HL-60/S4 treated with phorbol 12-myristate 13-acetate at 8.2 ng/mL for 4 days and 3 days (cell line): ENCODE measurements around the gene LRTM2.

Source experiments
- in situ Hi-C: fragments of 300-500 bp; cut with MboI; formaldehyde crosslinking; loops from 2 replicates; pipeline ENCODE4 v1.15.0; 2022; ENCODE audit warnings: low sequenced_read_pairs

The LRTM2 gene

GRCh38 chr12:1820191-1820895 is at the start of gene LRTM2:
TSS of gene LRTM2 (plus strand) at chr12:1820565. CDS start at chr12:1828149, 7,584 bp downstream.
- in situ Hi-C loops, result no loop called here

- in situ Hi-C loops, result no loop called here
Observed at GRCh38 chr12:1773937-1774655, 46.3 kb upstream of the LRTM2 start.

- in situ Hi-C loops, result no loop called here
Observed at GRCh38 chr12:1776170-1776921, 44.0 kb upstream of the LRTM2 start.

- in situ Hi-C loops, result no loop called here
Observed at GRCh38 chr12:1777798-1778197, 42.6 kb upstream of the LRTM2 start.

- in situ Hi-C loops, result no loop called here
Observed at GRCh38 chr12:1778911-1779310, 41.5 kb upstream of the LRTM2 start.

- in situ Hi-C loops, result no loop called here
Observed at GRCh38 chr12:1779783-1780182, 40.6 kb upstream of the LRTM2 start.

GRCh38 chr12:1781772-1782171 is 38.6 kb upstream of the LRTM2 start:
- in situ Hi-C loops, result no loop called here

- in situ Hi-C loops, result no loop called here
Observed at GRCh38 chr12:1782215-1782614, 38.1 kb upstream of the LRTM2 start.

- in situ Hi-C loops, result no loop called here
Observed at GRCh38 chr12:1787714-1788113, 32.7 kb upstream of the LRTM2 start.

GRCh38 chr12:1790444-1790843 is 29.9 kb upstream of the LRTM2 start:
- in situ Hi-C loops, result loop anchor here (5.0 kb wide), 2 partner anchors 143 to 147 kb away; no protein-coding TSS in a partner anchor

GRCh38 chr12:1791104-1791841 is 29.1 kb upstream of the LRTM2 start:
- in situ Hi-C loops, result loop anchor here (5.0 kb wide), 2 partner anchors 144 to 146 kb away; no protein-coding TSS in a partner anchor

GRCh38 chr12:1792406-1792805 is 28.0 kb upstream of the LRTM2 start:
- in situ Hi-C loops, result loop anchor here (5.0 kb wide), 2 partner anchors 145 kb away; no protein-coding TSS in a partner anchor

GRCh38 chr12:1793426-1794210 is 26.7 kb upstream of the LRTM2 start:
- in situ Hi-C loops, result loop anchor here (5.0 kb wide), 2 partner anchors 144 to 146 kb away; no protein-coding TSS in a partner anchor

GRCh38 chr12:1794440-1795090 is 25.8 kb upstream of the LRTM2 start:
- in situ Hi-C loops, result loop anchor here (5.0 kb wide), 2 partner anchors 143 to 147 kb away; no protein-coding TSS in a partner anchor

GRCh38 chr12:1795221-1795784 is 25.1 kb upstream of the LRTM2 start:
- in situ Hi-C loops, result no loop called here

GRCh38 chr12:1795785-1796514 is 24.4 kb upstream of the LRTM2 start:
- in situ Hi-C loops, result no loop called here

GRCh38 chr12:1796515-1797010 is 23.8 kb upstream of the LRTM2 start:
- in situ Hi-C loops, result no loop called here
